MM.1S (cell line): ENCODE data around the gene CGB7.

ENCODE experiments used
- CTCF ChIP-seq: fragments of 300-600 bp; sonication (generic); IDR thresholded peaks from 2 replicates; pipeline ENCODE4 v1.5.1; 2016; ENCODE audit warnings: antibody characterized with exemption, low read length, mixed read lengths
- EZH2 ChIP-seq: fragments of 300-600 bp; sonication (generic); optimal IDR thresholded peaks from 2 replicates; pipeline ENCODE3; 2017; ENCODE audit warnings: low read depth, mild to moderate bottlenecking, antibody characterized with exemption, low read length, mixed read lengths

GRCh38 chr19:49020931-49021895 is 36.3 kb downstream of the CGB7 start:
- no peak for TF ChIP-seq CTCF
- no peak for TF ChIP-seq EZH2
